GM18951 (cell line): ENCODE measurements around the gene BCL6B.

Experiments used
- POLR2A ChIP-seq: IDR thresholded peaks from 4 replicates; pipeline ENCODE4 v1.6.1; 2011; ENCODE audit warnings: mild to moderate bottlenecking; ENCODE audit not compliant: insufficient read length, insufficient read depth; ENCODE audit errors: extremely low read depth
- in situ Hi-C: fragments of 300-500 bp; cut with MboI; formaldehyde crosslinking; loops from one replicate; pipeline ENCODE4 v1.12.0; 2022; ENCODE audit warnings: low sequenced_read_pairs, mixed read lengths, inconsistent platforms; ENCODE audit not compliant: unreplicated experiment

The BCL6B gene

DNA sequence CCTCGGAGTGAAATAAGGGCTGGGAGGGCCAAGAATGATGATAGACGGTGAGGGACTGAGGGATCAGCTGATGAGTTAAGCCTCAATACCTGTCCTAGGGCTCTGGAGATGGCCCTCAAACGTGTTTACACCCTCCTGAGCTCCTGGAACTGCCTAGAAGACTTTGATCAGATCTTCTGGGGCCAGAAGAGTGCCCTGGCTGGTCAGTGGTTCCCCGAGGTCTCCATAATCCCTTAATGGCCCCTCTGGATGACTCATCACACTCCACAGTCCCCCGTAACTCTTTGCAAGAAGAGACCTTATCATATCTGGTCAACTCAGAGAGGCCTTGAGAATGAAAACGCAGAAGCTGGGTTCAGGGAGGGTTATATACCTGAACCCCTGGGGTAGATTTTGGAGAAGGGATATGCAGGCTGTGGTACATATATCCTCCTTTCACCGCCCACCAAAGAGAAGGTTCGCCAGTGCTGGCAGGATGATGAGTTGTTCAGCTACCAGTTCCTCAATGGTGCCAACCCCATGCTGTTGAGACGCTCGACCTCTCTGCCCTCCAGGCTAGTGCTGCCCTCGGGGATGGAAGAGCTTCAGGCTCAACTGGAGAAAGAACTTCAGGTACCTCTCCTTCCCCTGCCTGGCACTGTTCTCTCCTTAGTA is 23.9 kb upstream of the BCL6B start:
- in situ Hi-C loops = no loop called here
- no peak for TF ChIP-seq POLR2A

DNA sequence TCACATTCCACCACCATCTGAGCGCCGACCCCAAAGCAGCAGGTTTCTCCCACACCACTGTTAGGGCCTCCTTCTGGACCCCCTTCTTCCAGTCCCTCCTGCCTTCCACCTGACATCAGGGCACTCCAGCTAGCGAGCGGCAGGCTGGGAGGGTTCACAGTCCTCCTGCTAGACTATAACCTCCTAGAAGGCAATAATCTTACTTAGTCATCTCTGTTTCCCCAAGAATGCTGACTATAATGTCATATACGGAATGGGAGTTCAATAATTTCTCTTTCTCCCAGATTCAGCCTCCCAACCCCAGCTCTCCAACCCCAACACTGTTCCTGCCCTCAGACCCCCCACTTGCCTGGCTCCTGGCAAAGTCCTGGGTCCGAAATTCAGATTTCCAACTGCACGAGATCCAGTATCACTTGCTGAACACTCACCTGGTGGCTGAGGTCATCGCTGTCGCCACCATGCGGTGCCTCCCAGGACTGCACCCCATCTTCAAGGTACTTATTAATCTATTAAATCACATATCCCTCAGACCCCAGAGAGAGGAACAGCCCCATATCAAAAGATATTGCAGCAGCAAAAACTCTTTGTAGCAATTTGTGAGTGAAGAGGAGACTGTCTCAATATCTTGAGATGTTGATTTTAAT is 21.4 kb upstream of the BCL6B start:
- TF ChIP-seq POLR2A = no peak
- in situ Hi-C loops = loop anchor here (10.0 kb wide), 1 partner anchor 87 kb away; no protein-coding TSS in a partner anchor

GRCh38 chr17:7002288-7003047 is 20.4 kb upstream of the BCL6B start:
- TF ChIP-seq POLR2A = no peak
- in situ Hi-C loops = loop anchor here (10.0 kb wide), 1 partner anchor 88 kb away; no protein-coding TSS in a partner anchor

DNA sequence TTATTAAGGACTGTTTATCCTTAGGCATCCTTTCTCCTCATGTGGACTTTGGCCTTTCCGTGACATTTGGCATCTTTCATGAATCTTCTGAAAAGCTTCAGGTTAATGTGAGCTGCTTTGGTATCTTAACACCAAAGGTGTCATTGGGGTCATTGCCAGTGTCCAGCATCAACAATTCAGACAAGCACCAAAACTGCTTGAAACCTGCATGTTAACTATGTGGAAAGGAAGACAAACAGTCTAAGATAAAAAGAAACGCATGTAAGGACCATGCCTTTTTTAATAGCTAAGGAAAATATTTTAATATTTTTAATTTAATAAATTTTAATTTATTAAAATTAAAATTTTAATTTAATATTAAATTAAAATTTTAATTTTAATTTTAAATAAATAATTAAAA is 19.1 kb upstream of the BCL6B start:
- TF ChIP-seq POLR2A = no peak
- in situ Hi-C loops = loop anchor here (10.0 kb wide), 1 partner anchor 89 kb away; no protein-coding TSS in a partner anchor

GRCh38 chr17:7004398-7005253 is 18.2 kb upstream of the BCL6B start:
- in situ Hi-C loops = loop anchor here (10.0 kb wide), 1 partner anchor 90 kb away; no protein-coding TSS in a partner anchor
- TF ChIP-seq POLR2A = no peak

- no peak for TF ChIP-seq POLR2A
- in situ Hi-C loops = loop anchor here (10.0 kb wide), 1 partner anchor 91 kb away; no protein-coding TSS in a partner anchor
Measured at GRCh38 chr17:7005716-7006115, 17.1 kb upstream of the BCL6B start.

GRCh38 chr17:7007143-7007542 is 15.7 kb upstream of the BCL6B start:
- no peak for TF ChIP-seq POLR2A
- in situ Hi-C loops = loop anchor here (10.0 kb wide), 1 partner anchor 92 kb away; no protein-coding TSS in a partner anchor

DNA sequence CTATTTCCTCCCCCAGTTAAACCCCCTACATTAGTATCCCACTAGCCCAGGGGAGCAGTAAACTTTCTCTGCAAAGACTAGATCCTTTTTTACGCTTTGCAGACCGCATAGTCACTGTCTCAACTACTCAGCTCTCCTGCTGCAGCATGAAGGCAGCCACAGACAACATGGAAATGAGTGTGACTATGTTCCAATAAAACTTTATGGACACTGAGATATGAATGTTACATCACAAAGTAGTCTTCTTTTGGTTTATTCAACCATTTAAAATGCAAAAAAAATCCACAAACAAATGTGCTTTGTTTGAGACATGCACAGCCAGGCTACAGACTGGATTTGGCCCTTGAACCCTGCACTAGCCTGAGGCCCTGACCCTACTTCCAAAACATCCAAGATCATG is 12.3 kb upstream of the BCL6B start:
- in situ Hi-C loops = no loop called here
- no peak for TF ChIP-seq POLR2A

GRCh38 chr17:7011415-7011814 is 11.4 kb upstream of the BCL6B start:
- TF ChIP-seq POLR2A = no peak
- in situ Hi-C loops = no loop called here

GRCh38 chr17:7011942-7012254 is 11.0 kb upstream of the BCL6B start:
- no peak for TF ChIP-seq POLR2A
- in situ Hi-C loops = no loop called here

- in situ Hi-C loops = no loop called here
- peak; percentile 83 for TF ChIP-seq POLR2A
Measured at GRCh38 chr17:7014261-7014994, 8.4 kb upstream of the BCL6B start.

- peak; percentile 77 for TF ChIP-seq POLR2A
- in situ Hi-C loops = no loop called here
Measured at GRCh38 chr17:7014995-7015958, 7.6 kb upstream of the BCL6B start.
